IMR-90 (cell line): ENCODE data around the gene CDCP1. TPM values are rescaled to one million over a fixed set of nuclear protein-coding genes. Genes with fewer than 3 reads are reported as not detected.

ENCODE experiments used
- ATAC-seq: fragments of 200-7000 bp; cut with Tn5 transposase; 2 replicates; pipeline ENCODE4 v1.9.1; 2020; ENCODE audit warnings: low read depth, mild to moderate bottlenecking, moderate library complexity
- BruUV-seq: library from RNA; stranded (reverse); fragments of 400-500 nt; replicated peaks from 2 replicates; lab custom pipeline; 2021; lab: Mats Ljungman, UMichigan
- CTCF ChIA-PET: fragments of 300-600 bp; formaldehyde crosslinking; extraction: SDS; loops from one replicate; lab custom pipeline; 2021; ENCODE audit warnings: antibody characterized with exemption; lab: Yijun Ruan, JAX
- POLR2A ChIA-PET: fragments of 300-600 bp; sonication (Branson Sonifier 250); formaldehyde crosslinking; loops from one replicate; lab custom pipeline; 2022; ENCODE audit warnings: antibody characterized with exemption; ENCODE audit not compliant: unreplicated experiment; lab: Charles Lee
- DNase-seq: peaks from one replicate; pipeline ENCODE4 v3.0.0; 2013
- H2AFZ ChIP-seq: replicated peaks from 2 replicates; pipeline ENCODE3; 2013; ENCODE audit warnings: low read length, mild to moderate bottlenecking; ENCODE audit not compliant: poor library complexity
- H2AK5ac ChIP-seq: 2 replicates; pipeline ENCODE4 v1.6.1; 2013; ENCODE audit warnings: low read depth, low read length, inconsistent platforms
- H2AK9ac ChIP-seq: replicated peaks from 2 replicates; pipeline ENCODE3; 2013; ENCODE audit warnings: mild to moderate bottlenecking, low read depth, low read length, moderate library complexity; ENCODE audit not compliant: poor library complexity
- H2BK120ac ChIP-seq: 2 replicates; pipeline ENCODE4 v1.6.1; 2013; ENCODE audit warnings: low read depth, low read length, inconsistent platforms
- H2BK15ac ChIP-seq: 3 replicates; pipeline ENCODE4 v1.6.1; 2013; ENCODE audit warnings: low read depth, low read length, inconsistent platforms
- H2BK20ac ChIP-seq: 2 replicates; pipeline ENCODE4 v1.6.1; 2013; ENCODE audit warnings: low read depth, mild to moderate bottlenecking, inconsistent platforms, low read length, moderate library complexity
- H2BK5ac ChIP-seq: 2 replicates; pipeline ENCODE4 v1.6.1; 2013; ENCODE audit warnings: mild to moderate bottlenecking, low read depth, low read length, inconsistent platforms; ENCODE audit not compliant: poor library complexity, severe bottlenecking
- H3K14ac ChIP-seq: replicated peaks from 2 replicates; pipeline ENCODE4 v1.6.1; 2013; ENCODE audit warnings: low read depth, low read length, inconsistent platforms
- H3K18ac ChIP-seq: 2 replicates; pipeline ENCODE4 v1.6.1; 2013; ENCODE audit warnings: low read depth, low read length, control low read depth
- H3K23ac ChIP-seq: 2 replicates; pipeline ENCODE4 v1.6.1; 2013; ENCODE audit warnings: low read depth, low read length, inconsistent platforms
- H3K27ac ChIP-seq: 2 replicates; pipeline ENCODE4 v1.5.1; 2013; ENCODE audit warnings: mild to moderate bottlenecking, control low read depth, low read length; ENCODE audit not compliant: insufficient read depth
- H3K27me3 ChIP-seq: 2 replicates; pipeline ENCODE4 v1.6.1; 2013; ENCODE audit warnings: low read length; ENCODE audit not compliant: control insufficient read depth, insufficient read depth
- H3K36me3 ChIP-seq: 2 replicates; pipeline ENCODE4 v1.6.1; 2013; ENCODE audit warnings: low read length, mixed read lengths; ENCODE audit not compliant: control insufficient read depth, insufficient read depth
- H3K4ac ChIP-seq: 2 replicates; pipeline ENCODE4 v1.6.1; 2013; ENCODE audit warnings: low read depth, low read length, inconsistent platforms
- H3K4me1 ChIP-seq: 2 replicates; pipeline ENCODE4 v1.6.1; 2013; ENCODE audit warnings: low read length, mixed read lengths; ENCODE audit not compliant: control insufficient read depth, insufficient read depth
- H3K4me2 ChIP-seq: 2 replicates; pipeline ENCODE4 v1.6.1; 2013; ENCODE audit warnings: low read depth, mild to moderate bottlenecking, control low read depth, low read length, moderate library complexity
- H3K4me3 ChIP-seq: 2 replicates; pipeline ENCODE4 v1.5.1; 2013; ENCODE audit warnings: low read depth, mild to moderate bottlenecking, control low read depth, low read length, moderate library complexity; ENCODE audit not compliant: insufficient read depth
- H3K56ac ChIP-seq: 2 replicates; pipeline ENCODE4 v1.6.1; 2013; ENCODE audit warnings: low read length, inconsistent platforms; ENCODE audit not compliant: insufficient read depth; ENCODE audit errors: extremely low read depth
- H3K79me1 ChIP-seq, 2 experiments: 2 replicates each; pipeline ENCODE4 v1.6.1; 2013; ENCODE audit warnings: low read length in 2 of 2, inconsistent platforms in 1 of 2, low read depth in 1 of 2
- H3K9ac ChIP-seq: 2 replicates; pipeline ENCODE4 v1.6.1; 2013; ENCODE audit warnings: low read depth, low read length, control low read depth
- H3K9me1 ChIP-seq: 2 replicates; pipeline ENCODE4 v1.6.1; 2013; ENCODE audit warnings: low read length, inconsistent platforms; ENCODE audit not compliant: insufficient read depth
- H3K9me3 ChIP-seq: 2 replicates; pipeline ENCODE4 v1.6.1; 2013; ENCODE audit warnings: low read length; ENCODE audit not compliant: control insufficient read depth, insufficient read depth
- H4K20me1 ChIP-seq: 2 replicates; pipeline ENCODE4 v1.6.1; 2013; ENCODE audit warnings: low read length, inconsistent platforms; ENCODE audit not compliant: insufficient read depth
- H4K5ac ChIP-seq: 2 replicates; pipeline ENCODE4 v1.6.1; 2013; ENCODE audit warnings: mild to moderate bottlenecking, low read depth, low read length, control low read depth
- H4K8ac ChIP-seq, 2 experiments: 2 replicates each; pipeline ENCODE4 v1.6.1; 2013; ENCODE audit warnings: low read depth in 2 of 2, low read length in 2 of 2, control low read depth in 1 of 2, inconsistent platforms in 1 of 2
- H4K91ac ChIP-seq: 2 replicates; pipeline ENCODE4 v1.6.1; 2013; ENCODE audit warnings: low read depth, low read length, inconsistent platforms; ENCODE audit not compliant: insufficient read depth
- BHLHE40 ChIP-seq: fragments of 150-350 bp; IDR thresholded peaks from 2 replicates; pipeline ENCODE4 v1.6.1; 2016; ENCODE audit warnings: mild to moderate bottlenecking, low read depth, low read length
- CEBPB ChIP-seq: IDR thresholded peaks from 2 replicates; pipeline ENCODE4 v1.6.1; 2012; ENCODE audit warnings: low read depth, low read length, improper control_type of control experiment
- CHD1 ChIP-seq: IDR thresholded peaks from 2 replicates; pipeline ENCODE4 v1.6.1; 2012; ENCODE audit warnings: low read depth, low read length, improper control_type of control experiment
- CTCF ChIP-seq: conservative IDR thresholded peaks from 2 replicates; pipeline ENCODE4 v1.5.1; 2012; ENCODE audit warnings: mild to moderate bottlenecking, low read depth, low read length, improper control_type of control experiment
- ELK1 ChIP-seq: fragments of 150-350 bp; IDR thresholded peaks from 2 replicates; pipeline ENCODE4 v1.6.1; 2016; ENCODE audit warnings: low read depth, mild to moderate bottlenecking, low read length, moderate library complexity, borderline replicate concordance
- FOS ChIP-seq: fragments of 150-350 bp; IDR thresholded peaks from 2 replicates; pipeline ENCODE4 v1.6.1; 2016; ENCODE audit warnings: low read depth, low read length
- MAFK ChIP-seq: IDR thresholded peaks from 2 replicates; pipeline ENCODE4 v1.6.1; 2012; ENCODE audit warnings: low read depth, low read length, improper control_type of control experiment
- MAZ ChIP-seq: IDR thresholded peaks from 2 replicates; pipeline ENCODE4 v1.6.1; 2012; ENCODE audit warnings: low read depth, mild to moderate bottlenecking, low read length, improper control_type of control experiment, moderate library complexity, borderline replicate concordance
- NFE2L2 ChIP-seq: fragments of 150-350 bp; IDR thresholded peaks from 2 replicates; pipeline ENCODE4 v1.6.1; 2016; ENCODE audit warnings: low read depth, mild to moderate bottlenecking, low read length
- POLR2A ChIP-seq: IDR thresholded peaks from 2 replicates; pipeline ENCODE4 v1.6.1; 2012; ENCODE audit warnings: mild to moderate bottlenecking, low read depth, low read length
- RAD21 ChIP-seq: IDR thresholded peaks from 2 replicates; pipeline ENCODE4 v1.6.1; 2012; ENCODE audit warnings: low read length, improper control_type of control experiment
- RCOR1 ChIP-seq: IDR thresholded peaks from 2 replicates; pipeline ENCODE4 v1.6.1; 2012; ENCODE audit warnings: mild to moderate bottlenecking, low read length, improper control_type of control experiment; ENCODE audit not compliant: insufficient replicate concordance
- RFX5 ChIP-seq: IDR thresholded peaks from 2 replicates; pipeline ENCODE4 v1.8.0; 2012; ENCODE audit warnings: low read depth, mild to moderate bottlenecking, low read length, moderate library complexity
- SMC3 ChIP-seq: fragments of 150-350 bp; IDR thresholded peaks from 2 replicates; pipeline ENCODE4 v1.6.1; 2016; ENCODE audit warnings: low read depth, mild to moderate bottlenecking, antibody characterized with exemption, low read length, moderate library complexity
- USF2 ChIP-seq: fragments of 150-350 bp; IDR thresholded peaks from 2 replicates; pipeline ENCODE4 v1.6.1; 2017; ENCODE audit warnings: mild to moderate bottlenecking, antibody characterized with exemption, low read length, low read depth
- WGBS, 2 experiments: methylation state at CpG; one replicate each; pipeline versions ENCODE4 v1.1.5 to v1.1.7; 2013; ENCODE audit warnings: missing lambda C conversion rate in 2 of 2; ENCODE audit not compliant: insufficient read length in 1 of 2; ENCODE audit errors: extremely low coverage in 2 of 2; 5-methylcytosine and 5-hydroxymethylcytosine counted together
- dilution Hi-C: fragments of 300-500 bp; cut with HindIII; formaldehyde crosslinking; loops from one replicate; pipeline ENCODE4 v1.14.3; 2018; ENCODE audit warnings: low sequenced_read_pairs; ENCODE audit not compliant: unreplicated experiment
- in situ Hi-C: fragments of 300-500 bp; cut with MboI; formaldehyde crosslinking; loops from 3 replicates; pipeline ENCODE4 v1.14.3; 2019; ENCODE audit warnings: low sequenced_read_pairs, inconsistent platforms, mixed read lengths
- intact Hi-C: fragments of 100-400 bp; cut with micrococcal nuclease; formaldehyde crosslinking; loops from 2 replicates; pipeline ENCODE4 v1.10.0; 2022
- polyA plus RNA-seq, 3 experiments: library from polyadenylated mRNA; depleted of rRNA; stranded (reverse); fragments of >200 nt; gene quantifications; 2 replicates each; pipeline ENCODE4 v1.2.3, GENCODE V29; 2012; ENCODE audit warnings: low replicate concordance in 1 of 3
- total RNA-seq: library from RNA; depleted of rRNA; stranded (reverse); fragments of >200 nt; gene quantifications from 2 replicates; pipeline ENCODE4 v1.2.3, GENCODE V29; 2012

The CDCP1 gene
- total and polyA plus RNA-seq, 2 of the 4 experiments (the other 2 are of a cell fraction), result 2.5 to 3.8 TPM

GRCh38 chr3:45109771-45110508, 36.2 kb downstream of the CDCP1 start:
- peak overlapping the region; percentile 75 for H4K5ac ChIP-seq
- H2BK5ac ChIP-seq, result peak overlapping the region; percentile 4
- ATAC-seq, result no peak
- H3K27ac ChIP-seq, result no peak overlapping the region
- H2AK5ac ChIP-seq, result peak overlapping the region; percentile 96
- peak overlapping the region; percentile 46; the same call in 1 of the 2 replicates for H3K18ac ChIP-seq
- no peaks in the 10 kb centered on the region for H4K20me1 ChIP-seq
- H2AK9ac ChIP-seq, result no peak overlapping the region
- peak overlapping the region; percentile 84; the same call in 1 of the 2 replicates for H2BK20ac ChIP-seq
- 100% methylated on average over 1 of the region's 7 CpGs; no CpG with 5 or more reads in 1 of the 2 experiments for WGBS, 2 experiments
- ChIA-PET CTCF (no interaction called here), POLR2A (no interaction called here)
- peak overlapping the region; percentile 56 for H2BK120ac ChIP-seq
- H3K4ac ChIP-seq, result peak overlapping the region; percentile 77
- peak overlapping the region; percentile 35; the same call in 1 of the 2 replicates for H3K23ac ChIP-seq
- peaks cover 24% of the 10 kb centered on the region for H3K9me1 ChIP-seq
- H3K36me3 ChIP-seq, result peaks cover 2% of the 10 kb centered on the region; the same call in 1 of the 2 replicates
- no peaks in the 10 kb centered on the region for H3K9me3 ChIP-seq
- DNase-seq, result no peak
- H3K4me3 ChIP-seq, result no peak overlapping the region
- intact Hi-C loops, result no loop called here
- in situ Hi-C loops, result no loop called here
- peaks cover 0 to 13% of the 10 kb centered on the region in 2 experiments; a peak in 2 of 4 replicates for H3K79me1 ChIP-seq
- peak overlapping the region; percentile 29 for H3K14ac ChIP-seq
- peaks cover 20% of the 10 kb centered on the region for H3K4me1 ChIP-seq
- peak overlapping the region; percentile 45 to 71; a peak in 3 of 4 replicates for H4K8ac ChIP-seq
- H3K4me2 ChIP-seq, result no peak overlapping the region
- dilution Hi-C loops, result no loop called here
- no peak overlapping the region for H3K9ac ChIP-seq
- BruUV-seq, result no TSS peak
- no peak overlapping the region for H3K56ac ChIP-seq
- peak overlapping the region; percentile 56 for H4K91ac ChIP-seq
- no peaks in the 10 kb centered on the region for H3K27me3 ChIP-seq
- peak overlapping the region; percentile 67 for H2AFZ ChIP-seq
- H2BK15ac ChIP-seq, result peak overlapping the region; percentile 81; the same call in 2 of the 3 replicates
- no peak for TF ChIP-seq FOS
- TF ChIP-seq ELK1, result no peak
- TF ChIP-seq CHD1, result no peak
- no peak for TF ChIP-seq NFE2L2
- no peak for TF ChIP-seq USF2
- no peak for TF ChIP-seq POLR2A
- TF ChIP-seq RCOR1, result no peak
- TF ChIP-seq RFX5, result no peak
- no peak for TF ChIP-seq CTCF
- TF ChIP-seq RAD21, result no peak
- TF ChIP-seq MAFK, result no peak
- TF ChIP-seq BHLHE40, result no peak
- TF ChIP-seq MAZ, result no peak
- no peak for TF ChIP-seq CEBPB
- TF ChIP-seq SMC3, result no peak
